ENCODE measurements around the gene KIF21B.

KIF21B gene

DNA sequence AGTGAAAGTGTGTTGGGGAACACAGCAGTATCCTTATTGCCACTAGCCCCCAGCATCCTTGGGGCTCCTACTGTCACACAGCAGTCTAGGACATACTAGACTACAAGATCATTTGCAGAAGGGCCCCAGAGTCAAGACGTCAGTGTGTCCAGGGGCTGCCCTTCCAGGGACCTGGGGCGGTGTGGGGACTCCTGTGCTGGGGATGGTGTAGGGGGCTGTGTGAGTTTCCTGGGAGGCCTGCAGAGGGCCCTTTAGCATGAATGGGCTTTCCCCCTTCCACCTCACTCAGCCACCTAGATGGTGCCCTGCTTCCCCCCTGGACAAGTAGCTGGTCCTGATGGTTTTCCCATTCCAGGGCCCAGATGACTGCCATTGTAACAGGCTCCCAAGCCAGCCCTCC is 17.5 kb upstream of the KIF21B start:
- DNase-seq: no peak

DNA sequence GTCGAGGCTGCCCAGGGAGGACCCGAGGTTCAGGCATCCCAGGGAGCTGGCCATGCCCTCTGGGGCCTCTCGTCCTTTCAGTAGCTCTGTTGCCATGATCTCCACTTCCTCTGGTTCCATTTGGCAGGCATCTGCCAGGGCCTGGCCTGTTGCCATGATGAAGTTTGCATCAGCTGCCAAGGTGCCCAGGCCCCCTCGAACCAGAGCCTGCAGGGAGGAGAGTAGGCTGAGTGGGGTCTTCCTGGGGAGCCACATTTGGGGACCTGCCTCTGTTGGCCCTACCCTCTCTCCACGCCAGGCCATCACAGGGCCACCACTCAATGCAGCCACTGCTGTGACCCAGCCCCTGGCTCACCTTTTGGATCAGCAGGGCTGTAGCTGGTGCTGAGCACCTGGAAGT is 16.4 kb upstream of the KIF21B start:
- DNase-seq: no peak

DNA sequence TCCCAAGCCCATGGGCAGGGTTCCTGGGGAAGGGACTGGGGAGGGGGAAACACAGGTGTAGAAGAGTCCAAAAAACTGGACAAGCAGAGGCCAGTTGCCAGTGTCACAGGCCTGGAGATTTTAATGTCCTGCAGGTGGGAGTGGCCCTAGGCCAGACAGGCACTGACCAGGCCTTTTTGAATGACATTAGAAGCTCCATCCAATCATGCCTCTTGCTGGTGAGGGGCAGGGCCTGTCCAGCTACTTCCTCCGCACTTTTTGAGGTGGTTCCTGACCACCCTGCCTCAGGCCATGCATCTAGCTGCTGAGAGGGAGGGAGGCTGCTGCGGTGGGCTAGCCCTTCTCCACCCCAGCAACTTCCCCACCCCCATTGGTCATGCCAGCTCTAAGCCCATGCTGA is 15.9 kb upstream of the KIF21B start:
- no peak for DNase-seq

DNA sequence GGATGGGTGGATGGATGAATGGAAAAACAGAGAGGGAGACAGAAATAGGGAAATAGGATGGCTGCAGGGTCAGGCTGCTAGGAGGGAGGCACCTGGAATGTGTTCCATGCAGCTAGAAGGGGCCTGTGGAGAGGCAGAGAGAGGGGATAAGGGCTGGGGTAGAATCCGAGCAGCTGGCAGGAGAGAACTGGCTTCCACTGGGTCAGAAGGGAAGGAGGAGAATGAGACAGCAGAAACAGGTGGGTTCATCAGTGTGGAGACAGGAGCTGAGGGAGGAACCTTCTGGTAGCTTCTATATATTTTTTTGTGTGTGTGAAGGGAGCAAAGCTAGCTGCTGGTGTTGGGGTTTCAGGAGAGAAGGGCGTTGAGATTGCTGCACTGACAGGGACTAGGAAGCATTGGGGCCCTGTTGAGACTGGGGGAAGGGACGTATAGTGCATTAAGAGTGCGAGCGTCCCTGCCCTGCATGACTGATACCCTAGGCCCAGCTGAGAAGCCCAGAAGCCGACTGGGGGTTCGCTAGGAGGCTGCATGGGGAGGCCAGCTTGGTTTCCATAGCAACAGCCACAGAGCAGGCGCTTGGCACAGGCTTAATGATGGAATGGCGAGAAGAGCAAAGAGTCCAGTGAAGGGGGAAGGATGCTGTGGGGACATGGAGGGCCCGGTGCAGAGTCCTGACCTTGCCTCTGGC is 14.8 kb upstream of the KIF21B start:
- no peak for DNase-seq

DNA sequence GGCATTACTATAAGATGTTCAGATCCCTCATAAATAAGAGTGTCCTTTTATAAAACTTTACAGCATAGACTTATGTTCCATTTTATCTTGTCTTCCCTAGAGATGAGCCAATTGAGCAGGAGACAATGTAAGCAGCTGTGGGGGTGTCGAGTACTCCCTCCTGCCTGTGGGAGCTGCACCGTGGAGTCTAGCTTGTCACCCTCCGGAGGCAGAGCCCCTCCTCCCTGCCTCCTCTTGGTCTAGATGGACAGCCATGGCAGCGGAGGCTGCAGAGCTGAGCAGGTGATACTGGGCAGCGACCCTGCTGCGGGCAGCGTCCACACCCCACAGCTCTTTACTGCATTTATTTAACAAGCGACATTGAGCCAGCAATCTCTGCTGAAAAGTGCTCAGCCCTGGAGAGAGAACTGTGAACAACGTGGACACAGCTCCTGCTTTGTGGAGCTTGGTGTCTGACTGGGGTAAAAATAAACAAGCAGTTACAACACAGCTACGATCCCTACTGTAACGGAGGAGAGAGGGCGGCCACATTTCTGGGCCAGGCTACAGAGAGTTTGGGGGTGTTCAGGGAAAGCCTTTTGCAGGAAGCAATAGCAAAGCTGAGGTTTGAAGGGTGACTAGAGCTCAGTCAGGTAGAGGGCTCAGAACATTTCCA is 12.8 kb upstream of the KIF21B start:
- DNase-seq: no peak

DNA sequence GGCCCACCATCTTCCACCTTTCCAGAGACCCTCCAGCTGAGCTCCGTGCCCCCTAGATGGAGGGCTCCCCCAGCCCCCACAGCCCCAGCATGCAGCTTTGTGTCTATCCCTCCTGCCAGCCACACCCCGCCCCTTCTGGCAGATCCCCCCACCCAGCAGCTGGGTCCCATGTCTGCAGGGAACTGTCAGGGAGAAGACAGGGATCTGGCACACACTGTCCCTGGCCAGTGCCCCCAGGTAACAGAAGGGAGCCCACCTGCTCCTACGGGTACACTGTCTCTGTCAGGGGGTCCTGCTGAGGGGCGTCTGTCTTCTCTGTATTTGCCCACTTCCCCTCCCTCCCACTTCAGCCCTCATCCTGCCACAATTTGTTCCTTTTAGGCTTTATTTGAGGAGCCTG is 11.2 kb upstream of the KIF21B start:
- DNase-seq: no peak

DNA sequence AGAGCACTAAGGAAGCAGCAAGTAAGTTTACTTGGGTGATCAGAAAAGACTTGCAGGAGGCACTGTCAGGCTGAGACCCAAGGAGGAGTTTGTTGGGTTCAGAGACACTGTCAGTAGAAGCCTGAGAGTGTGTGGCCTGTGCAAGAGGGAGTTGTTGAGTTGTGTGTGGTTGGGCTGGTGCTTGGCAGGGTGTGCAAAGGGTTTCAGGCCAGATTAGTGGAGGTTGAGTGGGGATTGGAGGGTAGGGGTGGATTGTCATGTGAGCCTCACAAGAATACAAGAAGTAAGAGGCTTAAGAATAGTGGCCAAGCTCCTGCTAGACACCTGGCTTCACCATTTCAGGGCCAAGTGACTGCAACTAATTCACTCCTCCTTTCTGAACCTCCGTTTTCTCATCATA is 8.9 kb upstream of the KIF21B start:
- DNase-seq: no peak

DNA sequence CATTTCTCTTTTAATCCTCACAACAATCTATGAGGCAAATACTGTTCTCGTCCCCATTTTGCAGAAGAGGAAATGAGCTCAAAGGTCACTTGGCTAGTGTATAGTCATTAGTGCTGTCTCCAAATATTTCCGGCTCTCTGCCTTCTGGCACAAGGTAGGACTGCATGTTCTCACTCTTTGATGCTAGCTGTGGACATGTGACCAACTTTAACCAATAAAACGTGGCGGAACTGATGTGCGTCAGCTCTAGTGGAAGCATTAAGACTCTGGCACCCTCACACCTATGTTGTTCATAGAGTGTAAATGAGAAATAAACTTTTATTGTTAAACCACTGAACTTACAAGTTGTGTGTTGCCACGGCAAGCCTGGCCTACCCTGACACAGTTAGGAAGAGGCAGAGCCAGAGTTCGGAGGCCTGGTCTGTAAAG is 5.0 kb upstream of the KIF21B start:
- no peak for DNase-seq

DNA sequence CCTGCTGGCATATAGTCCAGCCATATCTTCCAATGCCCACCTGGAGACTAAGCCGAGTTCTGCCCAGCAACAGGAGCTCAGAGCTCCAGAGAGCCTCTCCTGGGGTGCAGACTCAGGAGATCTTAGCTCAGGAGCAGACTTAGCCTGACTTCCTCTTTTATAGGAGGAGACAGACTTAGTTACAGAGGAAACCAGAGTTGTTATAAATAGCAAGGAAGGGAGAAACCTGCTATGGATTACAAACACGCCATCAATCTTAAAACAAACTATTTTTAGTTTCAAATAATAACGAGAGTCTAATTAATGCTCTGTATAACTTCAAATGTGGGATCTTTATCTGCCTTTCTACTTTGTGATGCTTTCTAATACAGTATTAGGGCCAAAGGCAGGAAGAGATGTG is 3.3 kb upstream of the KIF21B start:
- DNase-seq: no peak

DNA sequence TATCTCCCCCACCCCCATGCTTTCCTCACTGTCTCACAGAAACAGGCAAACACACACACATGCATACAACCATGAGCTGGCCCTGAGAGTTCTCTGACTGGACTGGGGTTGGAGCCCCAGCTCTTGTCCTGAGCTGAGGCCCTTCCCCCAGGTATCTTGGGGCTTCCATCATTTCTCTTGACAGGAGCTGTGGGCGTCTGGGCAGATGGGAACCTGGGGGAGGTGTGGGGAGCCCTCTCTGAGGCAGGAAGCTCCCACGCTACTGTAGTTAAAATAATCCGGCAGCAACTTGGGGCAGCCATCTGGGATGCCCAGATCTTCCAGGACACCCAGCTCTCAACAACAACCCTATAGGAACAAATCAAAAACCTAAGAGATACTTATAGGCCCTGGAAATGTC is 2.7 kb upstream of the KIF21B start:
- no peak for DNase-seq

DNA sequence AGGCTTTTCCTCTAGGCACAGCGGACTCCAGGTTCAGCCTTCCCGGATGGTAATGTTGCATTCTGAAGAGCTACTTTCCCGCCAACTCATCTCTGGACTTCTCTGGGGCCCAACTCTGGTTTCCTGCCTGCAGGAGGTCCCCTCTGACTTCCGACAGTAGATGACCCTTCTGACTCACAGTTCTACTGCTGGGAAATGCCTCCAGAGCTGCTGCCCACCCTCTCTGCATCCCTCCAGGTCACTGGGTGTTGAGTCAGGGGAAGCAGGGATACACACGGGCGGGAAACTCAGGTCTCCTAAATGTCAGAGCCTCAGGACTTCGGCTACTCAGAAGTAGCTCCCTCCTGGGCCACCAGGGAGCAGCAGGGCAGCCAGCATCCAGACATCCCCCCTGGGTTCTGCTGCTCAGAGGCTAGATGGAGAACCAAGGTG is 2.1 kb upstream of the KIF21B start:
- DNase-seq: no peak

DNA sequence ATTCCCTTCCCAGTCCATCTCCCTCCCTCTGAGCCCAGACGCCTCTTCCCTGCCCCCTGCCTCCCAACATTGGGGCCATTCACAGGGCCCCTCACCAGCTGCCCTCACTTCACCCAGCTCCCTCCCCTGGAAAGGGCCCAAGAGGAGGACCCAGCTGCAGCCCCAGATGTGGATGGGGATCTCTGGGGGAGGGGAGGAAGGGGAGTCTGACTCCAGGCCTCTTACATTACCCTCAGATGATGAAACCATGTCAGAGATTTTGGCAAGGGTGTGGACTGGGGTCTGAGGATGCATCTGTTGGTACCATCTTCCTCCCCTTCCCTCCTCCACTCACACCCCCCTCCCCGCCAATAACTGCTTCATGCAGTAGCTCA is 1.1 kb upstream of the KIF21B start:
- no peak for DNase-seq

DNA sequence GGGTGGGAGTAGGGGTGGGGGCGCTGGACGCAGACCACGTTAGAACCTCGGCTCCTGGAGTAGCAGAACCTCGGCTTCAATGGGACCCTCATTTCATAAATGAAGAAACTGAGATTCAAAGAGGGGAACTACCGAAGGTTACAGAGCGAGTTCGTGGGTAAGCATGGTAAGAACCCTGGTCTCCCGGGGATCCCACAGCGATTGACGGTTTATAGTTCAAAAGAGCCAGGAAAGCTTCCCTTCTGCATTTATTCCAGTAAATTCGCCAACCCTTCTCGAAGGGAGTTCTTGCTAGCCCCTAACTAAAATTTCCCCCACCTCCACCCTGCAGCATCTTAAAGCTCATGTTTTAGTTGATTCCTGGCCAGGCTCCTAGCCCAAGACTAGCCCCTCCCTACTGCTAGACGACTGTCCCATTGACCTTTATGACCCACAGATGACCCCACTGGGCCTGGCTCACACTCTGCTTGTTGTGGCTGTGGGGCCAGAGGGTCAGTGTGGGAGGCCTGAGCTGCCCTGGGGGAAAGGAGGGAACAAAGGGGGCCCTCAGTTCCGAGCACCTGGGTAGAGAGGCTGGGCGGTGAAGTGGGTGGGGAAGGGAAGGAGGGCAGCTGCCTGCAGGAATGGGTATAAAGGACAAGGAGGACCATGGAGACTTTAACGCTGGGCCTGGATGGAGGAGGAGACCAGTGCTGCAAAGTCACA is 558 bp upstream of the KIF21B start:
- DNase-seq: no peak

DNA sequence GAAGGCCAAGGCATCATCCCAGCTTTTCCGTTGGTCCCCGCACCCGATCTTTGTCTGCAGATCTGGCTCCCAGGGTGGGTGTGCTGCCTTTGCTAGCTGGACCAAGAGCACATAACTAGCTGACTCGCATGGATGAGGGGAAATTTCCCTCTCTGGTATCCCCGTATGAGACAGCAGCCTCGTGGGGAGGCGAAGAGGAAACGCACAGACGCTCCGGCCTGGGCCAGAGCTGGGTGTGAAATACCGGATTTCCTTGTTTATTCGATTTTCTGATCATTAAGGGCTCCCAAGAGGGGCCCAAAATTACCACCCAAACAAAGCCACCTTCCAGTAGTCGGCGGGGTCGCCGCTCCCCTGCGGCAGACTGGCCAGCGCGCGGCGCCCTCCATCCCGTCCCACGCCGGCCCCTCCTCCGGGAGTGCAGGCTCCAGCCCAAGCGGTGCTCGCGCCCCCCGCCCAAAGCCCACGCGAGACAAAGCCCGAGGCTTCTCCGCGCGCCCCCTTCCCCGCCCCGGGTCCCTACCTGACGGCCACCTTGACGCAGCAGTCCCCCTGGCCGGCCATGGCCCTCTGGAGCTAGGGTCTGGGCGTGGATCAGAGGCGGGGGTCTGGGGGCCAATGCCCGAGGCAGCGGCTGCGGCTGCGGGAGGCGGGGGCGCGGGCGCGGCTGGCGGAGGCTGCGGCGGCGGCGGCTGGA is 546 bp downstream of the KIF21B start:
- peak; percentile 36 for DNase-seq

DNA sequence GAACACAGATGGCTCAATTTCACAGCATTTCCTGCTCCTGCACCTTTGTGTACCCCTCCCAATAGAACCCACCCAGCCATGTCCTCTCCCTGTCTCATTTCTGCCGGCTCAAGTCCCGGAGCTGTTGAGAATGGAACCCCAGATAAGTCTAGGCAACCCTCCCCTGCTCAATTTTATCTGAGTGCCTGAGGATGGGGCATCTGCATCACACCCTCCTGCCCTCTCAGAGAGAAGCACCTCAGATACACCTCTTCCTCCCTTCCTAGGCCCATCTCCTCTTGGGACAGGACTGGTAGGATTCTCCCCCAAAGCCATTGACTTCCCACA is 1.1 kb downstream of the KIF21B start:
- DNase-seq: no peak

DNA sequence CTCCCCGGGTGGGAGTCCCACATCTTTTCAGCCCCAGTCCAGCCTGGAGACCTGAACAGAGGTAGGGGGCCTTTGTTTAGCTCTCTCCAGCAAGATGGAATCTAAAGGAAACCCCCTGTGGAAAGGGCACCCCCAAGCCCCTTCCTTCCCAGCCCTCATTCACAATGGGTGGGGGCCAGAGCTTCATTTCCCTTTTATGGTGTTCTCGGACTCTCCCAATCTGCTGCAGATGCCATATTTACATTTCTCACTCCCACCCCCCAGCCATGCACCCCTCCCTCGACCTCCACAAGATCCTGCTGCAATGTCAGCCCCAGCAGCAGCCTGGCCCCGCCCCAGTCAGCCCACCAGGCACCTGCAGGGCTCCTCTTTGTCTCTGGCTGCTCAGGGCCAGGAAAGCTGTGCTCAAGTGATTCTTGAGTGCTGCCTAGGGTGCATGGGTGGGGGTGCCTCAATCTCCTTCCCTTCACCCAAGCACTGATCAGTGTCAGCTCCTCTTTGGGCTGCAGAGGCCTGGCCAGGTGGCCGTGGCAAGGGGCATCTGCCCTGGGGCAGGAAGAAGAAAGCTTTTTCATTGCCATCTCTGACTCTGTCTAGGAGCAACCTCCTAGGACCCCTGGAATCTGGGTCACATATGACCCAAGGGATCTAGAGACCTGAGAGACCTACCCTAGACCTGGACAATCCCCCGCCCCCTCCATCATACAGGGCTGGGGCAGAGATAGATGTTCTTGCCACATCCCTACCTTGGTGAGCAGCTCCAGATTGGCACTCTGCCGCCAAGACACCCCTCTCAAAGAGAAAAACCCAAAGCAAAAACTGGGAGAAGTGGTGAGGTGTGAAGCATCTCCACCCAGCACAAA is 1.7 kb downstream of the KIF21B start:
- no peak for DNase-seq

DNA sequence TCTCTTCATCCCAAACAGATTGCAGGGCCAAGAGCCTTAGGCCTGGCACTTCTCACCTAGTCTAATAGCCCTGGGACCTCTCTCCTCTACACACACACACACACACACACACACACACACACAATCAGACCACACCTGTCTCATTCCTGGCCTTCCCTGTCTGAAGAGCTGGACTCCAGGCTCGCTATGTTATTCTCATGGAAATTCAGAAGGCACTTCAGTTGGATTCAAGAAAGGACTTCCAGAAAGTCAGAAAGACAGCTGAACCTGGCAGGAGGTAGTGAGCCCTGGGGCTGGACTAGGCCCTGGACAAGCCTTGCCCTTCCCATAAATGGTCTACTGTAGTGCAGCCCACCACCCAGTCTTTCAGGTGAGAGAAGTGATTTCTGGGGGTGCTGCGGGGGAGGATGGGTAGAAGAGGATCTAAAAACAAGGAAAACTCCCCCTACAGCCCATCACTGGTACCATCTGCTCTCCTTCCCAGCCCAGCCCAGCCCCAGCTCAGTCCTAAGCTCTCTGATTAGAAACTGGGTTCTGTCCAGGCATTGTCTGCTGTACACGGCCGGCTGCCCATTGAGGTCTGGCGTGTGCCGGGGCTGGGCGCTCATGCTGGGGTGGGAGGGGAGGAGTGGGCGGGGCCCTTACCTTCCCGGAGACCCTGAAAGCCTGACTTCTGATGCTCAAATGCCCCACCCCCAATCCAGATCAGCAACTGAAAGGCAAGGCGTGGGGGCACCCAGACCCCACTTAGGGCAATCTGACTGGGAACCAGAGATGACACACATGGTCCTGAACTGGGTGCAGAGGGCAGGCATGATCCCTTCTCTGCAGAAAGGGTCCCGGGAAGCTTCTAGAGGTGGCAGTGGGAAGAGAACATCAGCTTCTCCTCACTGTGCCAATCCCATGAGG is 2.5 kb downstream of the KIF21B start:
- peak; percentile 29 for DNase-seq

DNA sequence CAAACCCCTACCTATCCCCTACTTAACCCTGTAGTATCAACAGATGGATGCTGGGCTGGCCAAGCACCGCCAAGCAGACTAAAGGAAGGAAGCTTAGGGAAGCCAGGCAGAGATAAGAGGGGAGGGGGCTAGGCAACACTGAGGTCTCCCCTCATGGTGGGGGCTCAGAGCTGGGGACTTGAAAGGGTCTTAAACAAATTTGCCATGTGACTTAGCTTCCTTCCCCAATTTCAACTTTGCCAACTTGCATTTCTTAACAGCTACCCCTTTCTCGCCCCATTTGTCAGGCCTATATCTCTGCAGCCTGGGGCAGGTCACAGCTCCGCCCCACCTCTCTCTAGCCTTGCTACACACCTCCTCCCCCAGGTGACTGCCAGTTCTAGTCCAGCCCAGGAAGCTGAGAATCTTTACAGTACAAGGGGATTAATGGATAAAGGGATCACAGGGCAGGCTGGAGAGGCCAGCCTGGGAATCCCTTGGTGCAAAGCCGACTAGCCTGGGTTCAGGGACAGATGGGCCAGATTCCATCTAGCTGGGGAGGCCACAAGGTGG is 3.4 kb downstream of the KIF21B start:
- DNase-seq: no peak

DNA sequence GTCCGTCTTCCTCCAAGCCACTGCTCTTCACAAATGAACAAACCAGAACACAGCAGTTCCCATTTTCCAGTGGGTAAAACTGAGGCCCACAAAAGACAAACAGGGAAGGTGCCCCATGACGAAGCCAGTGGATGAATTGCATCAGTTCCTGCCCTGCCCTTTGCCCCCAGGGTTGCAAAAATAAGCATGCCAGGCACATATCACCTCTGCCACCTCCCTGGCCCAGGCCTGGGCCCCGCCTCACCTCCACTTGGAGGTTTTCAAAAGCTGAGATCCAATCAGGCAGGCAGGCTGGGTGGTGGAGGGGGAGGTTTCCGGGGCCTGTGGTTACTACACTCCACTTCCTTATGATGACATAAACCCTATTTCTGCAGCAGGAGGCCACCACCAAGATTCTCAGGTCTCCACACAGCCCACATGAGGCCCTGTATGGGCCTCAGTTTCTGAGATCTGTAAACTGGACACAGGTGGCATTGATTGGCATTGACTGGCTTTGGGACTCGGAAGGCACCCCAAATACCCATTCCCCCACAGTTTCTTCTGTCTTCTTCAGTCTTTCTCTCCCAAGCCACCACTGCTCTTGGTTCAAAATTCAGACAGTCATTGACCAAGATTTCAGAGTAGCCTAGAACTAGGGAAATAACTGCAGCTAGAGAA is 4.1 kb downstream of the KIF21B start:
- DNase-seq: peak; percentile 77

DNA sequence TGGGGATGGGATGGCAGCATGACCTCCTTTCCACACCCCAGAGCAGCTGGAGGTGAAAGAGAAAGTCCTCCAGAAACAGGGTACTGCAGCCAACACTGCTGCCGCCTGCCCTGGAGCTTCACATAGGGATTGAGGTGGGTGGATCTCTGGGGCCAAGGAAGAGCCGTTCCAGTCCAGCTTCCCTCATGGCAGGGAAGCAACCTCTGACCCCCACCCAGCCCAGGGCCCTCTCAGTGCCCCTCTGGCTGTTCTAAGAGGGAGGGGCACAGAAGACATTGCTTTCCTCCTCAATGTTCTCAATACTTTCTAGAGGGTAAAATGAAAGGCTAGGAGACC is 5.7 kb downstream of the KIF21B start:
- DNase-seq: no peak

Measured in stimulated activated CD4-positive, alpha-beta T cell treated with anti-CD3 and anti-CD28 coated beads, Interleukin-12 subunit alpha, Interleukin-12 subunit beta, amount 100 ng/mL, for 4 hours (primary cell).